Hepatocyte (in vitro differentiated cells): ENCODE measurements around the gene WNT6. TPM values are rescaled to one million over a fixed set of nuclear protein-coding genes. Genes with fewer than 3 reads are reported as not detected.
A peak's percentile ranks its signal among the peaks of the same experiment; 100 is the strongest.

Source experiments
- DNase-seq: peaks from one replicate; pipeline ENCODE4 v3.0.0-alpha.2; 2016; ENCODE audit warnings: low spot score
- H2AFZ ChIP-seq: fragments of 200-600 bp; sonication (generic); 2 replicates; pipeline ENCODE4 v1.6.0; 2016; ENCODE audit warnings: antibody characterized with exemption, mild to moderate bottlenecking
- H3K27ac ChIP-seq: fragments of 200-600 bp; sonication (generic); 2 replicates; pipeline ENCODE4 v1.5.1; 2016; ENCODE audit warnings: mild to moderate bottlenecking
- H3K27me3 ChIP-seq: fragments of 200-600 bp; sonication (generic); 2 replicates; pipeline ENCODE4 v1.6.1; 2016
- H3K36me3 ChIP-seq: fragments of 200-600 bp; sonication (generic); replicated peaks from 2 replicates; pipeline ENCODE4 v1.5.1; 2016; ENCODE audit warnings: low read depth; ENCODE audit not compliant: insufficient read depth
- H3K4me1 ChIP-seq: fragments of 200-600 bp; sonication (generic); 2 replicates; pipeline ENCODE4 v1.5.1; 2016; ENCODE audit warnings: mild to moderate bottlenecking, moderate library complexity; ENCODE audit not compliant: insufficient read depth
- H3K4me2 ChIP-seq: fragments of 200-600 bp; sonication (generic); 2 replicates; pipeline ENCODE4 v1.6.0; 2016
- H3K4me3 ChIP-seq: fragments of 200-600 bp; sonication (generic); 2 replicates; pipeline ENCODE4 v1.5.1; 2016; ENCODE audit warnings: mild to moderate bottlenecking
- H3K79me2 ChIP-seq: fragments of 200-600 bp; sonication (generic); 2 replicates; pipeline ENCODE4 v1.6.0; 2017; ENCODE audit warnings: mild to moderate bottlenecking
- H3K9me2 ChIP-seq: fragments of 200-600 bp; sonication (generic); replicated peaks from 2 replicates; pipeline ENCODE4 v1.6.0; 2017; ENCODE audit warnings: mild to moderate bottlenecking; ENCODE audit not compliant: insufficient read depth
- H3K9me3 ChIP-seq: fragments of 200-600 bp; sonication (generic); 2 replicates; pipeline ENCODE4 v1.5.1; 2016; ENCODE audit warnings: low read depth, mild to moderate bottlenecking
- H4K20me1 ChIP-seq: fragments of 200-600 bp; sonication (generic); 2 replicates; pipeline ENCODE4 v1.6.0; 2016; ENCODE audit warnings: mild to moderate bottlenecking; ENCODE audit not compliant: insufficient read depth, poor library complexity, severe bottlenecking
- EZH2 ChIP-seq: fragments of 200-600 bp; sonication (generic); IDR thresholded peaks from 2 replicates; pipeline ENCODE4 v1.6.1; 2016; ENCODE audit warnings: antibody characterized with exemption, mild to moderate bottlenecking, borderline replicate concordance
- EZH2phosphoT487 ChIP-seq: fragments of 200-600 bp; sonication (generic); IDR thresholded peaks from one replicate; pipeline ENCODE4 v1.6.1; 2018; ENCODE audit warnings: antibody characterized with exemption, mild to moderate bottlenecking, low read depth, moderate library complexity; ENCODE audit not compliant: unreplicated experiment, severe bottlenecking
- WGBS: methylation state at CpG from one replicate; pipeline ENCODE4 v1.1.6; 2016; ENCODE audit warnings: low lambda C conversion rate; ENCODE audit errors: missing lambda C conversion rate; 5-methylcytosine and 5-hydroxymethylcytosine counted together
- microRNA-seq: library from miRNA; unstranded; fragments of <30 nt; microRNA quantifications from one replicate; pipeline ENCODE4, GENCODE V29; 2017
- polyA plus RNA-seq: library from polyadenylated mRNA; unstranded; fragments of >200 nt; fragmentation: Nextera tagmentation; extraction: Ambion mirVana; gene quantifications from 2 replicates; pipeline ENCODE4 v1.2.1, GENCODE V29; 2016
- small RNA-seq: library from RNA; depleted of rRNA; stranded (forward); fragments of <200 nt; gene quantifications from one replicate; pipeline ENCODE3, GENCODE V24; 2014
- total RNA-seq: library from RNA; depleted of rRNA; stranded (reverse); fragments of >200 nt; gene quantifications from 2 replicates; pipeline ENCODE4 v1.2.3, GENCODE V29; 2014
- TF ChIP-seq, protein P1 (sequence below): fragments of 200-600 bp; sonication (generic); IDR thresholded peaks from 2 replicates; pipeline ENCODE4 v1.5.1; 2016; ENCODE audit warnings: antibody characterized with exemption, mild to moderate bottlenecking; ENCODE audit not compliant: poor library complexity

Gene WNT6
- total and polyA plus RNA-seq, 2 experiments from 2014 or later = 7.1 to 22.8 TPM

DNA sequence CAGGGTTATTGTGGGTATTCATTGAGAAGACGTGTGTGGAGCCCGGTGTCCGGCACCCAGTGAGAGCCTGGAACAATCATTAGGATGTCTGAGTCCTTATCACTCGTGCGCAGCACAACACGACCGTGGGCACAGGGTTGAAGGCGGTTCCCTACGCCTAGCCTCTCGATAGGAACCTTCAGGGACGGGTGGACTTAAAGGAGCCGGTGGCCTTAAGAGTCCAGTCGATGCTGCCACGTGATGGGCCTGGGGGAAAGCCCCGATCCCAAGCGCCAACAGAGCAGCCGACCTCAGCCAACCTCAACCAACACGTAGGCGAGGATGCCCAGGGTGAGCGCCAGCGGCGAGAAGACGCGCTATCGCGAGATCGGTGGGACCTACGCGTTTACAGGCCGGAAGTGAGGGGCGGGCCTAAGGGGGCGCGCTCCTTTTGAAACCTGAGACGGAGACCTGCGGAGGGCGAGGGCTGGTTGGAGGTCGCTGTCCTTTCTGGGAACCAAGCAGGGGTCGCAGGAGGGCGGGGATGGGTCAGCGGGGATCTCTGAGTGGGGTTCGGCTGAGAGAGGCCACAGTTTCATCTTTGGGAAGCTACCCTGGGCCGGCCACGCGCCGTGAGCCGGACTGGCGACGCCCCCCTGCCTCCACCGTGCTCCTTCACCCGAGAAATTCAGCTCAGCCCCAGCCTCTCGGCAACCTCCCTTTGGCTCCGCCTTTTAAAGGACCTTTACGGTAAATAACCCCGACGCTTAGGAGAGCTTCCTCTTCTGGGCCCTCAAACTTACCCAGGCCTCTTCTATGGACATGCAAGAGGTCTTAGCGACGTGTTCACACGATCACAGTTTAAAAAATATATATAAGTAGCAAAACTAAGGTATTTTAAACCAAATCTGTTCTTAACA is 49.4 kb downstream of the WNT6 start:
- Histone ChIP-seq H3K79me2 (no peaks in the 10 kb centered on the region), H3K27ac (peak overlapping the region; percentile 1), H4K20me1 (no peaks in the 10 kb centered on the region), H3K9me2 (no peaks in the 10 kb centered on the region), H3K9me3 (no peaks in the 10 kb centered on the region), H3K36me3 (no peaks in the 10 kb centered on the region), H2AFZ (peak overlapping the region; percentile 78), H3K27me3 (peaks cover 22% of the 10 kb centered on the region), H3K4me3 (peak overlapping the region; percentile 20), H3K4me1 (peaks cover 3% of the 10 kb centered on the region), H3K4me2 (peak overlapping the region; percentile 80)
- TF ChIP-seq EZH2phosphoT487 = no peak
- TF ChIP-seq, protein P1, sequence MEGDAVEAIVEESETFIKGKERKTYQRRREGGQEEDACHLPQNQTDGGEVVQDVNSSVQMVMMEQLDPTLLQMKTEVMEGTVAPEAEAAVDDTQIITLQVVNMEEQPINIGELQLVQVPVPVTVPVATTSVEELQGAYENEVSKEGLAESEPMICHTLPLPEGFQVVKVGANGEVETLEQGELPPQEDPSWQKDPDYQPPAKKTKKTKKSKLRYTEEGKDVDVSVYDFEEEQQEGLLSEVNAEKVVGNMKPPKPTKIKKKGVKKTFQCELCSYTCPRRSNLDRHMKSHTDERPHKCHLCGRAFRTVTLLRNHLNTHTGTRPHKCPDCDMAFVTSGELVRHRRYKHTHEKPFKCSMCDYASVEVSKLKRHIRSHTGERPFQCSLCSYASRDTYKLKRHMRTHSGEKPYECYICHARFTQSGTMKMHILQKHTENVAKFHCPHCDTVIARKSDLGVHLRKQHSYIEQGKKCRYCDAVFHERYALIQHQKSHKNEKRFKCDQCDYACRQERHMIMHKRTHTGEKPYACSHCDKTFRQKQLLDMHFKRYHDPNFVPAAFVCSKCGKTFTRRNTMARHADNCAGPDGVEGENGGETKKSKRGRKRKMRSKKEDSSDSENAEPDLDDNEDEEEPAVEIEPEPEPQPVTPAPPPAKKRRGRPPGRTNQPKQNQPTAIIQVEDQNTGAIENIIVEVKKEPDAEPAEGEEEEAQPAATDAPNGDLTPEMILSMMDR = no peak
- TF ChIP-seq EZH2 = no peak
- 6% methylated on average over 51 of the region's 58 CpGs for WGBS
- DNase-seq = peak; percentile 95

DNA sequence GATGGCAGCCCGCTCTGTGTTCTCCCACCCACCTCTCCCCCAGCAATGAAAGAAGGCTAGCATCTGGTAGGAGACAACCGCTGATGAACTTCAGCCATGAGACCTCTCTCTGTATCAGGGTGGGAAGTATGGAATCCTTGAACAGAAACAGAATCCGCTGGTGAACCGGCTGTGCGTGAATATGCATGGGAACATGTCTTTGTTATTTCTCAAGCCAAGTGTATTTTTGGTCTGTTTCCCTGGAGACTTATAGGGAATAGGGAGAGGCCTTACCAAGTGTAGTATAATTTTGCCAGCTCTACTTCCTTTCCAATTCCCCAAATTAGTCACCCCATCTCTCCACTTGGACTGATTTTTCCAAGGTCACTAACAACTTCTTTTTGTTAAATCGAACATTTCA is 51.1 kb downstream of the WNT6 start:
- Histone ChIP-seq H3K36me3 (no peaks in the 10 kb centered on the region), H4K20me1 (no peaks in the 10 kb centered on the region), H3K9me3 (no peaks in the 10 kb centered on the region), H3K9me2 (no peaks in the 10 kb centered on the region), H3K27ac (no peak overlapping the region), H3K79me2 (no peaks in the 10 kb centered on the region), H3K4me1 (peaks cover 3% of the 10 kb centered on the region), H2AFZ (no peak overlapping the region), H3K4me3 (no peak overlapping the region), H3K4me2 (no peak overlapping the region), H3K27me3 (peaks cover 8% of the 10 kb centered on the region)
- TF ChIP-seq EZH2 = no peak
- TF ChIP-seq, protein P1 = no peak
- no peak for TF ChIP-seq EZH2phosphoT487
- DNase-seq = no peak
- 94% methylated on average over 6 of the region's 6 CpGs for WGBS

DNA sequence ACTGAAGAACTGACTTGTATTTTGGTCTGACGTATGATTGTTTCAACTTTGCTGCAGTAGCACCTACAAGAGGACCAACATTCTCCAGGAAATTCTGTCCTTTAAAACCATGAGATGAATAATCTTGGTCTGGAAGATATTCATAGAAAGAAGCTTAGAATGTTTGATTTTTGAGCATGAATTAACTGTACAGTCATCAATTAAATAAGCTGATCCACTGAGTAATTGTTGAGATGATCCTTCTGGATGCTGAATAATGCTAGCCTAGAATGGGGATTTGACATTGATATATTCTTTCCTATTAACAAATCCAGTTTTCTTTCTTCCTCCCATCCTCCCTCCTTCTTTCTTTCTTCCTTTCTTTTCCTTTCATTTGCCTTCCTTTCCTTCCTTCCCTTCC is 60.9 kb downstream of the WNT6 start:
- TF ChIP-seq, protein P1 = no peak
- TF ChIP-seq EZH2 (no peak), EZH2phosphoT487 (no peak)
- Histone ChIP-seq H3K4me2 (no peak overlapping the region), H3K79me2 (no peaks in the 10 kb centered on the region), H4K20me1 (no peaks in the 10 kb centered on the region), H3K27me3 (no peaks in the 10 kb centered on the region), H3K27ac (no peak overlapping the region), H3K36me3 (no peaks in the 10 kb centered on the region), H3K9me2 (no peaks in the 10 kb centered on the region), H2AFZ (no peak overlapping the region), H3K4me3 (no peak overlapping the region), H3K9me3 (no peaks in the 10 kb centered on the region), H3K4me1 (no peaks in the 10 kb centered on the region)
- no peak for DNase-seq
- WGBS = 87% methylated on average over 1 of the region's 1 CpG

Small RNA genes within 50 kb of the gene (microRNA-seq; reads per million reads assigned to microRNA genes)
- not detected for gene MIR9500

Small RNA genes within 50 kb of the gene (small RNA-seq; reads per million reads assigned to genes)
- gene RNU6-642P = not detected

Other genes with a start within 250 kb of the WNT6 start
- gene ZNF142, start 200.2 kb upstream of the WNT6 start, total RNA-seq = 5.4 and 6.0 TPM in 2 replicates
- gene ZNF142, start 200.2 kb upstream of the WNT6 start, polyA plus RNA-seq = 7.7 and 8.9 TPM in 2 replicates
- gene BCS1L, start 200.1 kb upstream of the WNT6 start, total RNA-seq = 21.6 and 24.3 TPM in 2 replicates
- gene BCS1L, start 200.1 kb upstream of the WNT6 start, polyA plus RNA-seq = 48.1 and 58.3 TPM in 2 replicates
- 21.0 and 25.9 TPM in 2 replicates for gene RNF25, start 187.8 kb upstream of the WNT6 start, total RNA-seq
- 32.4 and 32.7 TPM in 2 replicates for gene RNF25, start 187.8 kb upstream of the WNT6 start, polyA plus RNA-seq
- gene STK36, start 187.7 kb upstream of the WNT6 start, total RNA-seq = 14.4 and 29.9 TPM in 2 replicates
- 37.2 and 42.7 TPM in 2 replicates for gene STK36, start 187.7 kb upstream of the WNT6 start, polyA plus RNA-seq
- gene TTLL4, start 149.0 kb upstream of the WNT6 start, total RNA-seq = 18.2 and 19.8 TPM in 2 replicates
- 23.7 and 30.2 TPM in 2 replicates for gene TTLL4, start 149.0 kb upstream of the WNT6 start, polyA plus RNA-seq
- gene CYP27A1, start 77.7 kb upstream of the WNT6 start, total RNA-seq = 34.5 and 38.8 TPM in 2 replicates
- 35.9 and 44.8 TPM in 2 replicates for gene CYP27A1, start 77.7 kb upstream of the WNT6 start, polyA plus RNA-seq
- gene PRKAG3, start 28.0 kb upstream of the WNT6 start, total RNA-seq = not detected in 2 replicates
- gene PRKAG3, start 28.0 kb upstream of the WNT6 start, polyA plus RNA-seq = 0.23 TPM in 1 of 2 replicates, not detected in the other
- gene WNT10A, start 21.0 kb downstream of the WNT6 start, total RNA-seq = 1.9 and 2.3 TPM in 2 replicates
- 1.9 and 5.7 TPM in 2 replicates for gene WNT10A, start 21.0 kb downstream of the WNT6 start, polyA plus RNA-seq
- 0.08 and 0.37 TPM in 2 replicates for gene CDK5R2, start 99.9 kb downstream of the WNT6 start, total RNA-seq
- gene CDK5R2, start 99.9 kb downstream of the WNT6 start, polyA plus RNA-seq = not detected in 2 replicates
- gene FEV, start 125.4 kb downstream of the WNT6 start, total RNA-seq = 0.70 TPM in 1 of 2 replicates, not detected in the other
- gene FEV, start 125.4 kb downstream of the WNT6 start, polyA plus RNA-seq = 0.58 and 2.1 TPM in 2 replicates
- gene CRYBA2, start 133.6 kb downstream of the WNT6 start, total RNA-seq = 0.90 TPM in 1 of 2 replicates, not detected in the other
- not detected in 2 replicates for gene CRYBA2, start 133.6 kb downstream of the WNT6 start, polyA plus RNA-seq
- gene CFAP65, start 181.7 kb downstream of the WNT6 start, total RNA-seq = 0.03 and 0.12 TPM in 2 replicates
- gene CFAP65, start 181.7 kb downstream of the WNT6 start, polyA plus RNA-seq = 0.05 and 0.06 TPM in 2 replicates
- gene IHH, start 201.1 kb downstream of the WNT6 start, total RNA-seq = 23.0 and 23.1 TPM in 2 replicates
- gene IHH, start 201.1 kb downstream of the WNT6 start, polyA plus RNA-seq = 27.7 and 36.3 TPM in 2 replicates